Panc1 (cell line): ENCODE results near the gene MAGI1. TPM values are rescaled to one million over a fixed set of nuclear protein-coding genes. Genes with fewer than 3 reads are reported as not detected.

ENCODE experiments used
- ATAC-seq: fragments of 200-7000 bp; cut with Tn5 transposase; 2 replicates; pipeline ENCODE4 v1.9.1; 2020; ENCODE audit warnings: mild to moderate bottlenecking, moderate library complexity
- BruUV-seq: library from RNA; stranded (reverse); fragments of 400-500 nt; replicated peaks from 2 replicates; lab custom pipeline; 2021; lab: Mats Ljungman, UMichigan
- CTCF ChIA-PET: fragments of 300-600 bp; sonication (Branson Sonifier 250); formaldehyde crosslinking; loops from one replicate; lab custom pipeline; 2022; ENCODE audit warnings: antibody characterized with exemption; lab: Charles Lee
- POLR2A ChIA-PET: fragments of 300-600 bp; sonication (Branson Sonifier 250); formaldehyde crosslinking; loops from one replicate; lab custom pipeline; 2022; ENCODE audit warnings: antibody characterized with exemption; lab: Charles Lee
- DNase-seq: peaks from one replicate; pipeline ENCODE4 v3.0.0-alpha.2; 2010; ENCODE audit warnings: low read depth, low spot score
- H3K27ac ChIP-seq: 2 replicates; pipeline ENCODE4 v1.5.1; 2011; ENCODE audit warnings: mild to moderate bottlenecking, low read length, inconsistent platforms
- H3K27me3 ChIP-seq: fragments of 200-500 bp; sonication (Bioruptor generic); 2 replicates; pipeline ENCODE4 v1.6.0; 2014; ENCODE audit warnings: low read length, inconsistent platforms; ENCODE audit not compliant: control insufficient read depth, insufficient read depth
- H3K36me3 ChIP-seq: fragments of 200-500 bp; sonication (Bioruptor generic); 2 replicates; pipeline ENCODE4 v1.5.1; 2014; ENCODE audit warnings: inconsistent platforms, mild to moderate bottlenecking, low read length, moderate library complexity; ENCODE audit not compliant: control insufficient read depth, insufficient read depth
- H3K4me1 ChIP-seq: 2 replicates; pipeline ENCODE4 v1.5.1; 2011; ENCODE audit warnings: inconsistent platforms, mild to moderate bottlenecking, low read length, moderate library complexity; ENCODE audit not compliant: control insufficient read depth, insufficient read depth
- H3K4me3 ChIP-seq, 2 experiments: 2 replicates each; pipeline ENCODE4 v1.5.1; 2011 to 2012; ENCODE audit warnings: low read depth in 2 of 2, low read length in 2 of 2, mild to moderate bottlenecking in 2 of 2, inconsistent platforms in 1 of 2, moderate library complexity in 1 of 2
- H3K9me3 ChIP-seq: fragments of 200-500 bp; sonication (Bioruptor generic); 2 replicates; pipeline ENCODE4 v1.5.1; 2014; ENCODE audit warnings: low read depth, mild to moderate bottlenecking, inconsistent platforms, low read length, moderate library complexity; ENCODE audit not compliant: control insufficient read depth, insufficient read depth
- CTCF ChIP-seq: fragments of 450-650 bp; IDR thresholded peaks from 2 replicates; pipeline ENCODE4 v1.5.1; 2017; ENCODE audit warnings: mild to moderate bottlenecking
- POLR2AphosphoS5 ChIP-seq: IDR thresholded peaks from 2 replicates; pipeline ENCODE4 v1.6.1; 2012; ENCODE audit warnings: mild to moderate bottlenecking, low read depth, low read length, moderate library complexity
- REST ChIP-seq, 2 experiments: IDR thresholded peaks; 2 replicates each; pipeline ENCODE4 v1.6.1; 2011 to 2012; ENCODE audit warnings: low read depth in 2 of 2, control low read depth in 1 of 2, low read length in 1 of 2, mild to moderate bottlenecking in 1 of 2, moderate library complexity in 1 of 2; ENCODE audit not compliant: insufficient read depth in 1 of 2
- SIN3A ChIP-seq: IDR thresholded peaks from 2 replicates; pipeline ENCODE4 v1.6.1; 2012; ENCODE audit warnings: low read depth, mild to moderate bottlenecking, low read length, moderate library complexity, borderline replicate concordance; ENCODE audit not compliant: insufficient read depth
- TCF7L2 ChIP-seq: IDR thresholded peaks from 2 replicates; pipeline ENCODE4 v1.6.1; 2011; ENCODE audit warnings: mild to moderate bottlenecking, low read depth, low read length, inconsistent platforms
- in situ Hi-C: cut with HindIII; loops from 2 replicates; pipeline ENCODE4 v1.10.0; 2016; ENCODE audit warnings: low sequenced_read_pairs, low pct_unique_long_range_greater_than_20kb
- intact Hi-C: fragments of 100-400 bp; cut with micrococcal nuclease; formaldehyde crosslinking; loops from one replicate; pipeline ENCODE4 v1.10.0; 2022; ENCODE audit not compliant: unreplicated experiment
- total RNA-seq: library from RNA; stranded (reverse); gene quantifications from one replicate; pipeline ENCODE4 v1.2.1, GENCODE V29; 2021; ENCODE audit not compliant: unreplicated experiment

MAGI1 gene
- total RNA-seq, 1 experiment from 2014 or later: 9.5 TPM

GRCh38 chr3:66019896-66020295 lies 18.8 kb downstream of the MAGI1 start:
- DNase-seq (no peak), ATAC-seq (no peak)
- Histone ChIP-seq H3K27me3 (no peaks in the 10 kb centered on the region), H3K9me3 (no peaks in the 10 kb centered on the region), H3K4me1 (no peaks in the 10 kb centered on the region), H3K36me3 (no peaks in the 10 kb centered on the region), H3K27ac (no peak overlapping the region), H3K4me3 (no peak overlapping the region)
- in situ Hi-C loops (no loop called here), intact Hi-C loops (no loop called here)
- no peak for TF ChIP-seq TCF7L2
- ChIA-PET CTCF (no interaction called here), POLR2A (no interaction called here)
- no TSS peak for BruUV-seq

GRCh38 chr3:66018057-66019033 lies 20.4 kb downstream of the MAGI1 start:
- H3K9me3 ChIP-seq: no peaks in the 10 kb centered on the region
- ATAC-seq: no peak
- H3K4me1 ChIP-seq: no peaks in the 10 kb centered on the region; the same call in 1 of the 2 replicates
- in situ Hi-C loops (no loop called here), intact Hi-C loops (no loop called here)
- no TSS peak for BruUV-seq
- H3K4me3 ChIP-seq: no peak overlapping the region
- no peak overlapping the region for H3K27ac ChIP-seq
- ChIA-PET POLR2A (no interaction called here), CTCF (interaction anchor here (0.6 kb wide), 1 partner anchor 217 kb away, joined by 5 read pairs; no protein-coding TSS in a partner anchor)
- H3K27me3 ChIP-seq: no peaks in the 10 kb centered on the region
- no peak for DNase-seq
- H3K36me3 ChIP-seq: no peaks in the 10 kb centered on the region
- TF ChIP-seq REST (IDR thresholded peaks at IDR 0.05; ENCODE audit: insufficient read depth in 1 of 2, low read depth in 2 of 2, low read length in 1 of 2) (no peak), SIN3A (no peak), TCF7L2 (no peak), CTCF (no peak), POLR2AphosphoS5 (no peak)

- ATAC-seq (no peak), DNase-seq (no peak)
- in situ Hi-C loops: no loop called here
- ChIA-PET CTCF (interaction anchor here (0.6 kb wide), 1 partner anchor 218 kb away, joined by 5 read pairs; no protein-coding TSS in a partner anchor), POLR2A (no interaction called here)
- no peaks in the 10 kb centered on the region for H3K36me3 ChIP-seq
- H3K27ac ChIP-seq: no peak overlapping the region
- H3K4me3 ChIP-seq: no peak overlapping the region
- no TSS peak for BruUV-seq
- TF ChIP-seq POLR2AphosphoS5: no peak
- no peak for TF ChIP-seq TCF7L2
- TF ChIP-seq REST (IDR thresholded peaks at IDR 0.05; ENCODE audit: insufficient read depth in 1 of 2, low read depth in 2 of 2, low read length in 1 of 2): no peak
- no peak for TF ChIP-seq CTCF
- TF ChIP-seq SIN3A: no peak
- H3K9me3 ChIP-seq: no peaks in the 10 kb centered on the region
- intact Hi-C loops: no loop called here
- no peaks in the 10 kb centered on the region for H3K27me3 ChIP-seq
- H3K4me1 ChIP-seq: no peaks in the 10 kb centered on the region; the same call in 1 of the 2 replicates
Observed at GRCh38 chr3:66017591-66017990, 21.1 kb downstream of the MAGI1 start.
